Fibroblast of lung (primary cell): Measurements from ENCODE around the gene MINDY4B. TPM values are rescaled to one million over a fixed set of nuclear protein-coding genes. Genes with fewer than 3 reads are reported as not detected.

Experiments
- DNase-seq, 2 donors: peaks; one replicate each; pipeline versions ENCODE4 v3.0.0 to v3.0.0-alpha.2; 2010; ENCODE audit warnings: low read depth in 2 of 2
- H2AFZ ChIP-seq: 2 replicates; pipeline ENCODE4 v1.5.1; 2012; ENCODE audit warnings: low read length, control low read depth, inconsistent platforms
- H3K27ac ChIP-seq: 2 replicates; pipeline ENCODE4 v1.5.1; 2011; ENCODE audit warnings: low read length, control low read depth; ENCODE audit not compliant: insufficient read depth
- H3K27me3 ChIP-seq: 2 replicates; pipeline ENCODE4 v1.5.1; 2011; ENCODE audit warnings: mild to moderate bottlenecking, low read length; ENCODE audit not compliant: control insufficient read depth, insufficient read depth
- H3K36me3 ChIP-seq: 2 replicates; pipeline ENCODE4 v1.5.1; 2011; ENCODE audit warnings: low read length; ENCODE audit not compliant: control insufficient read depth, insufficient read depth
- H3K4me1 ChIP-seq: 2 replicates; pipeline ENCODE4 v1.5.1; 2011; ENCODE audit warnings: low read length; ENCODE audit not compliant: control insufficient read depth, insufficient read depth; ENCODE audit errors: extremely low read depth
- H3K4me2 ChIP-seq: 2 replicates; pipeline ENCODE4 v1.5.1; 2011; ENCODE audit warnings: low read length, control low read depth; ENCODE audit not compliant: insufficient read depth; ENCODE audit errors: extremely low read depth
- H3K4me3 ChIP-seq, 4 experiments: fragments of 200-600 bp in 1 of 4; sonication (generic) in 1 of 4; replicated peaks in 1 of 4; 2 replicates each; pipeline ENCODE4 v1.5.1; 2011 to 2016; ENCODE audit warnings: low read length in 4 of 4, low read depth in 3 of 4, mild to moderate bottlenecking in 3 of 4, control low read depth in 2 of 4, inconsistent platforms in 1 of 4, mixed read lengths in 1 of 4; ENCODE audit not compliant: insufficient read depth in 1 of 4; ENCODE audit errors: control extremely low read depth in 1 of 4
- H3K79me2 ChIP-seq: 2 replicates; pipeline ENCODE4 v1.5.1; 2012; ENCODE audit warnings: mild to moderate bottlenecking, low read length, inconsistent platforms; ENCODE audit not compliant: control insufficient read depth, insufficient read depth
- H3K9ac ChIP-seq: 2 replicates; pipeline ENCODE4 v1.5.1; 2011; ENCODE audit warnings: mild to moderate bottlenecking, low read length, control low read depth; ENCODE audit not compliant: insufficient read depth
- H3K9me3 ChIP-seq: 2 replicates; pipeline ENCODE4 v1.5.1; 2012; ENCODE audit warnings: low read depth, low read length; ENCODE audit not compliant: control insufficient read depth, insufficient read depth
- H4K20me1 ChIP-seq: 2 replicates; pipeline ENCODE4 v1.5.1; 2011; ENCODE audit warnings: low read length; ENCODE audit not compliant: control insufficient read depth, insufficient read depth; ENCODE audit errors: extremely low read depth
- EZH2 ChIP-seq: IDR thresholded peaks from 2 replicates; pipeline ENCODE4 v1.5.1; 2012; ENCODE audit warnings: low read length, control low read depth, mild to moderate bottlenecking; ENCODE audit errors: missing control alignments
- polyA plus RNA-seq, 2 donors: library from polyadenylated mRNA; depleted of rRNA in 1 of 2; stranded (reverse) in 1 of 2; unstranded in 1 of 2; fragments of >200 nt; gene quantifications; 2 replicates each; pipeline ENCODE4 v1.2.1, GENCODE V29; 2011 to 2012; ENCODE audit warnings: missing spikeins in 1 of 2
- total RNA-seq: library from RNA; depleted of rRNA; stranded (reverse); fragments of >200 nt; gene quantifications from 2 replicates; pipeline ENCODE4 v1.2.1, GENCODE V29; 2014
- TF ChIP-seq, protein P1 (sequence below), 2 donors: IDR thresholded peaks in 1 of 2; conservative IDR thresholded peaks in 1 of 2; 1 replicate in 1 of 2; 2 replicates in 1 of 2; pipeline ENCODE4 v1.5.1; 2011 to 2012; ENCODE audit warnings: low read length in 2 of 2, control low read depth in 1 of 2, inconsistent platforms in 1 of 2, low read depth in 1 of 2, mild to moderate bottlenecking in 1 of 2

The MINDY4B gene
- total and polyA plus RNA-seq, 2 donors (not counting 1 experiment from before 2014, with no cell fraction given): not detected

DNA sequence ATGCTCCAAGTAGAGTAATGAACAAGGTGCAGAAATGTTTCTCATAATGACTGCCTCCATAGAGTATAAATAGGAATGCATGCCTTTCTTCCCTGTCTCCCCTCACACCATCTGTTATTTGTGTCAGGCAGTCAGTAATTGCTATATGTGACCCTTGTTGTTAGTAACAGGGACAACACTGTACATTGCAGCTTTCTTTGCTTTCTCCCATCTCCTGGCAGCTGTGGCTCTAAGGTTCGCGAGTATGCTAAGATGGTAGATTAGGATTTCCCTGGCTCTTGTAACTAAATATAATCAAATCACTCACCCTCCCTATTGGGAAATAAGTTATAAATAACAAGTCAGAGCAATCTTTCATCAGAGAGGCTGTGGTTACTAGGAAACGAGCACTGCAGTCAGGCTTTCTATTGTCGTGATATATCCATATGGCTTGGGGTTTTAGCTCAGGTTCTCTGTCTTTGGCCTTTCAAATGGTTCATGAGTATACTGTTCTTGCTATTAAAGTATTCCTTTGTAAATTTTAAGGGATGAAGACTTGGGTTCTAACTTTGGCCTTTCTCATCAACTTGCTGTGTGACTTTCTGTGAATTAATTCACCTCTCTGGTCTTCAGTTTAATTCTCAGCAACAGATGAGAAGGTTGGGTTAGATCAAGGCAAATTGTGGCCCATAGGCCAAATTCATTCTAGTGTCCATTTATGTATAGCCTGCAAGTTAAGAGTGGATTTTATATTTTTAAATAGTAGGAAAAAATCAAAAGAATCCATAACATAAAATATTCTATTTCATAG is 8.1 kb upstream of the MINDY4B start:
- no peak overlapping the region for H3K9ac ChIP-seq
- peak; percentile 1 to 11 for DNase-seq
- TF ChIP-seq, protein P1, sequence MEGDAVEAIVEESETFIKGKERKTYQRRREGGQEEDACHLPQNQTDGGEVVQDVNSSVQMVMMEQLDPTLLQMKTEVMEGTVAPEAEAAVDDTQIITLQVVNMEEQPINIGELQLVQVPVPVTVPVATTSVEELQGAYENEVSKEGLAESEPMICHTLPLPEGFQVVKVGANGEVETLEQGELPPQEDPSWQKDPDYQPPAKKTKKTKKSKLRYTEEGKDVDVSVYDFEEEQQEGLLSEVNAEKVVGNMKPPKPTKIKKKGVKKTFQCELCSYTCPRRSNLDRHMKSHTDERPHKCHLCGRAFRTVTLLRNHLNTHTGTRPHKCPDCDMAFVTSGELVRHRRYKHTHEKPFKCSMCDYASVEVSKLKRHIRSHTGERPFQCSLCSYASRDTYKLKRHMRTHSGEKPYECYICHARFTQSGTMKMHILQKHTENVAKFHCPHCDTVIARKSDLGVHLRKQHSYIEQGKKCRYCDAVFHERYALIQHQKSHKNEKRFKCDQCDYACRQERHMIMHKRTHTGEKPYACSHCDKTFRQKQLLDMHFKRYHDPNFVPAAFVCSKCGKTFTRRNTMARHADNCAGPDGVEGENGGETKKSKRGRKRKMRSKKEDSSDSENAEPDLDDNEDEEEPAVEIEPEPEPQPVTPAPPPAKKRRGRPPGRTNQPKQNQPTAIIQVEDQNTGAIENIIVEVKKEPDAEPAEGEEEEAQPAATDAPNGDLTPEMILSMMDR (conservative IDR thresholded peaks at IDR 0.05 in 1 of 2, IDR thresholded peaks at IDR 0.05 in 1 of 2; ENCODE audit: low read depth in 1 of 2, low read length in 2 of 2): no peak
- TF ChIP-seq EZH2: no peak
- no peaks in the 10 kb centered on the region for H3K36me3 ChIP-seq
- H3K4me1 ChIP-seq: no peaks in the 10 kb centered on the region
- H3K4me2 ChIP-seq: no peak overlapping the region
- H3K79me2 ChIP-seq: no peaks in the 10 kb centered on the region
- H4K20me1 ChIP-seq: no peaks in the 10 kb centered on the region
- H3K27me3 ChIP-seq: peaks cover 9% of the 10 kb centered on the region
- no peak overlapping the region for H3K27ac ChIP-seq
- H3K9me3 ChIP-seq: no peaks in the 10 kb centered on the region
- H3K4me3 ChIP-seq: no peak overlapping the region
- no peak overlapping the region for H2AFZ ChIP-seq

DNA sequence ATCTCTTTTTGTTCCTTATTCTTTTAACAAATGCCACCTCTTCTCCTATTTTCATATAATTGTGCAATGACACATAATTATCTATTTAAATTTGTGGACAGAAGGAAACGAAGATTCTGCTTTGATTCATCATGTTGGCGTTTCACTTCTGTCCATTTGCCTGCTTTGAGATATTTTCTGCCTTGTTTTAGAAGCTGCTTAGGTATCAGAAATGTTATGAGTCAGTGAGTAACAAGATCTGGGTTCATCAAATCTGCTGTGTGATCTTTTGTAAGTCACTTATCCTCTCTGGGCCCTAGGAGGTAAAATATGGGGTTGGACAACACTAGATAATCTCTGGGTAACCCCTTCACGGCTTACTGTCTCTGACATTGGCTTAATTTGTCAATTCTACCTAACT is 7.3 kb upstream of the MINDY4B start:
- Histone ChIP-seq H4K20me1 (no peaks in the 10 kb centered on the region), H3K9me3 (no peaks in the 10 kb centered on the region), H3K27me3 (peaks cover 9% of the 10 kb centered on the region), H3K9ac (no peak overlapping the region), H3K36me3 (no peaks in the 10 kb centered on the region), H2AFZ (no peak overlapping the region), H3K79me2 (no peaks in the 10 kb centered on the region), H3K4me1 (no peaks in the 10 kb centered on the region), H3K27ac (no peak overlapping the region), H3K4me3 (no peak overlapping the region), H3K4me2 (no peak overlapping the region)
- DNase-seq: peak in 1 of 2 donors; percentile 2
- no peak for TF ChIP-seq EZH2
- TF ChIP-seq, protein P1 (conservative IDR thresholded peaks at IDR 0.05 in 1 of 2, IDR thresholded peaks at IDR 0.05 in 1 of 2; ENCODE audit: low read depth in 1 of 2, low read length in 2 of 2): no peak

DNA sequence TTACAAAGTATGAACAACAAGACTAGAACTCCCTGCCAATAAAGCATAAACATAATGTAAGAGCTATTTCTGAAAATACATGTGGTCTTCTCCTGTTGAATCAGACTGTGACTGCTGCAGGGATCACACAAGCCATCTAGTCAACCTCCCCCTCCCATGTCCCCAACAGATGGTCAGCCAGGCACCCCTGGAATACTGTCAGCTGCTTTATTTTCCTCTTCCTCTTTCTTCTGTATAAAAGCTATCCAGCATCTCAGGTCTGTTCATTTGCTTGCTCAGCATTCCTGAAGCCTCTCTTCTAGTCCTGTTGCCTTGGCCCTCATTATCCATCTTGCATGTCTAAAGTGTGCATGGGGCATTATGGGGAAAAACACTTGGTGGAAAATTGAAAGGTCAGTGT is 6.5 kb upstream of the MINDY4B start:
- Histone ChIP-seq H2AFZ (no peak overlapping the region), H3K27me3 (peaks cover 9% of the 10 kb centered on the region), H3K9me3 (no peaks in the 10 kb centered on the region), H4K20me1 (no peaks in the 10 kb centered on the region), H3K27ac (no peak overlapping the region), H3K4me3 (no peak overlapping the region), H3K36me3 (no peaks in the 10 kb centered on the region), H3K4me2 (no peak overlapping the region), H3K79me2 (no peaks in the 10 kb centered on the region), H3K9ac (no peak overlapping the region), H3K4me1 (no peaks in the 10 kb centered on the region)
- no peak for TF ChIP-seq EZH2
- TF ChIP-seq, protein P1 (conservative IDR thresholded peaks at IDR 0.05 in 1 of 2, IDR thresholded peaks at IDR 0.05 in 1 of 2; ENCODE audit: low read depth in 1 of 2, low read length in 2 of 2): no peak
- DNase-seq: no peak
